ENCODE results near the gene CEP192.

GRCh38 chr18:13100942-13101658 lies 109.9 kb downstream of the CEP192 start:
- TF ChIP-seq POLR2A (IDR thresholded peaks at IDR 0.05) (no peak), POLR2AphosphoS5 (IDR thresholded peaks at IDR 0.05) (no peak)
- TF ChIP-seq, protein P1, sequence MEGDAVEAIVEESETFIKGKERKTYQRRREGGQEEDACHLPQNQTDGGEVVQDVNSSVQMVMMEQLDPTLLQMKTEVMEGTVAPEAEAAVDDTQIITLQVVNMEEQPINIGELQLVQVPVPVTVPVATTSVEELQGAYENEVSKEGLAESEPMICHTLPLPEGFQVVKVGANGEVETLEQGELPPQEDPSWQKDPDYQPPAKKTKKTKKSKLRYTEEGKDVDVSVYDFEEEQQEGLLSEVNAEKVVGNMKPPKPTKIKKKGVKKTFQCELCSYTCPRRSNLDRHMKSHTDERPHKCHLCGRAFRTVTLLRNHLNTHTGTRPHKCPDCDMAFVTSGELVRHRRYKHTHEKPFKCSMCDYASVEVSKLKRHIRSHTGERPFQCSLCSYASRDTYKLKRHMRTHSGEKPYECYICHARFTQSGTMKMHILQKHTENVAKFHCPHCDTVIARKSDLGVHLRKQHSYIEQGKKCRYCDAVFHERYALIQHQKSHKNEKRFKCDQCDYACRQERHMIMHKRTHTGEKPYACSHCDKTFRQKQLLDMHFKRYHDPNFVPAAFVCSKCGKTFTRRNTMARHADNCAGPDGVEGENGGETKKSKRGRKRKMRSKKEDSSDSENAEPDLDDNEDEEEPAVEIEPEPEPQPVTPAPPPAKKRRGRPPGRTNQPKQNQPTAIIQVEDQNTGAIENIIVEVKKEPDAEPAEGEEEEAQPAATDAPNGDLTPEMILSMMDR (IDR thresholded peaks at IDR 0.05), result no peak
